ENCODE measurements around the gene PRRC2B. TPM values are rescaled to one million over a fixed set of nuclear protein-coding genes. Genes with fewer than 3 reads are reported as not detected.

Gene PRRC2B
- total and polyA plus RNA-seq, 2 of the 8 experiments (the other 6 are each of a cell fraction or from before 2014, with no cell fraction given) = 37.3 to 249 TPM

- no peak for TF ChIP-seq POLR2AphosphoS5 (IDR thresholded peaks at IDR 0.05; ENCODE audit: low read depth, low read length)
- TF ChIP-seq SP4 (IDR thresholded peaks at IDR 0.05; ENCODE audit: low read length) = no peak
- TF ChIP-seq GABPA (IDR thresholded peaks at IDR 0.05; ENCODE audit: borderline replicate concordance, insufficient read depth, low read length) = no peak
- no peak for TF ChIP-seq TCF12 (IDR thresholded peaks at IDR 0.05; ENCODE audit: low read depth, low read length)
- no peak for TF ChIP-seq SIN3A (conservative IDR thresholded peaks at IDR 0.05 in 1 of 2, IDR thresholded peaks at IDR 0.05 in 1 of 2; ENCODE audit: low read depth in 1 of 2, low read length in 2 of 2)
Observed at GRCh38 chr9:131481441-131482342, 87.8 kb downstream of the PRRC2B start (continued).

Data from H1 (cell line).